Measurements from ENCODE around the gene LRP1B. TPM values are rescaled to one million over a fixed set of nuclear protein-coding genes. Genes with fewer than 3 reads are reported as not detected.
"Not testable (repeated sequence)": the region's sequence is repeated elsewhere in the genome, so short reads cannot be mapped to it uniquely, and the experiment has no call there.

Gene LRP1B
- total RNA-seq, 1 donor from 2014 or later, result 8.8 TPM

DNA sequence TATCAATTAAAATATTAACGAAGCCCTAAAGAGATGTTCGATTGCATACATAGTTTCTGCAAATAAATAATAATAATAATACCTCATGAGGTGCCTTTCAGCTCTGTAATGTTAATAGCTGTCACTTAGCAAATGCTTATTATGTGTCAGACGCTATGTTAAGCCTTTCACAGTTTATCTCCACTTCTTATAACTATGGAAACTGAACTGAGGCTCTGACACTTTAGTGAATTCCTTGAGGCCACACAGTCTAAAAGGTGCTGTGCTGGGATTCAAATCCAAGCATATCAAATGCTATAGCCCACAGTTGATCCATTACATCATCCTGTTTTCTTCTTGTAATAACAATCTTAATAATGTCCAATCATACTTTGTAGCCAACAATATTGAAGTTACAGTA, 1779.1 kb downstream of the LRP1B start:
- no peak overlapping the region for H3K27ac ChIP-seq
- intact Hi-C loops (cut with DNase I), result no loop called here
- DNase-seq (ENCODE audit: extremely low spot score in 2 of 2), result no peak
- H3K9me3 ChIP-seq, result no peaks in the 10 kb centered on the region
- TF ChIP-seq CTCF (IDR thresholded peaks at IDR 0.05), result no peak
- TF ChIP-seq POLR2A (IDR thresholded peaks at IDR 0.05), result no peak
- no peak for TF ChIP-seq POLR2AphosphoS5 (IDR thresholded peaks at IDR 0.05; ENCODE audit: insufficient read depth in 1 of 2, low read depth in 1 of 2)
- no peak overlapping the region for H3K4me3 ChIP-seq
- no peaks in the 10 kb centered on the region for H3K27me3 ChIP-seq
- H3K36me3 ChIP-seq, result no peaks in the 10 kb centered on the region
- no peaks in the 10 kb centered on the region for H3K4me1 ChIP-seq

GRCh38 chr2:140349695-140350094, 1781.1 kb downstream of the LRP1B start:
- Histone ChIP-seq H3K4me3 (no peak overlapping the region), H3K27me3 (no peaks in the 10 kb centered on the region), H3K36me3 (no peaks in the 10 kb centered on the region), H3K4me1 (no peaks in the 10 kb centered on the region), H3K9me3 (no peaks in the 10 kb centered on the region), H3K27ac (no peak overlapping the region)
- TF ChIP-seq POLR2AphosphoS5 (IDR thresholded peaks at IDR 0.05; ENCODE audit: insufficient read depth in 1 of 2, low read depth in 1 of 2) (no peak), POLR2A (IDR thresholded peaks at IDR 0.05) (no peak), CTCF (IDR thresholded peaks at IDR 0.05) (no peak)
- no peak for DNase-seq (ENCODE audit: extremely low spot score in 2 of 2)
- intact Hi-C loops (cut with DNase I), result no loop called here

GRCh38 chr2:140348826-140349225, 1782.0 kb downstream of the LRP1B start:
- H3K4me3 ChIP-seq, result no peak overlapping the region
- intact Hi-C loops (cut with DNase I), result no loop called here
- no peak for TF ChIP-seq CTCF (IDR thresholded peaks at IDR 0.05)
- no peak for TF ChIP-seq POLR2AphosphoS5 (IDR thresholded peaks at IDR 0.05; ENCODE audit: insufficient read depth in 1 of 2, low read depth in 1 of 2)
- TF ChIP-seq POLR2A (IDR thresholded peaks at IDR 0.05), result no peak
- no peaks in the 10 kb centered on the region for H3K27me3 ChIP-seq
- no peaks in the 10 kb centered on the region for H3K9me3 ChIP-seq
- no peak overlapping the region for H3K27ac ChIP-seq
- H3K36me3 ChIP-seq, result no peaks in the 10 kb centered on the region
- no peaks in the 10 kb centered on the region for H3K4me1 ChIP-seq
- no peak for DNase-seq (ENCODE audit: extremely low spot score in 2 of 2)

DNA sequence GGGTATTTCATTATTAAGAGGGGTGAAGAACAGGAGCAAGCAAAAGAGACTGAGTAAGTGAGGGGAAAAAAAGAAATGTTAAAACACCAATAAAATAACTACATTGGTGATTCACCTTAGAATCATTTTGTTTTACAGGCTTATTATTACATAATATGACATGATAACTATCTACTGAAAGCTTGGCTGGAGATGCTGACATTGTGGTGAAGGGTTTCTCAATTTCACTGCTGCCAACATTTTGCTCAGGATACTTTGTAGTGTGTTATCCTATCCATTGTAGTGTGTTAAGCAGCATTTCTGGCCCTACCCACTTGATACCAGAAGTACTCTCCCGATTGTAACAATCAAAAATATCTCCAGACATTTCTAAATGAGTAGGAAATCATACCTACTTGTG, 1786.0 kb downstream of the LRP1B start:
- DNase-seq (ENCODE audit: extremely low spot score in 2 of 2), result no peak
- H3K4me1 ChIP-seq, result no peaks in the 10 kb centered on the region
- intact Hi-C loops (cut with DNase I), result no loop called here
- H3K27ac ChIP-seq, result no peak overlapping the region
- no peak for TF ChIP-seq POLR2A (IDR thresholded peaks at IDR 0.05)
- TF ChIP-seq POLR2AphosphoS5 (IDR thresholded peaks at IDR 0.05; ENCODE audit: insufficient read depth in 1 of 2, low read depth in 1 of 2), result no peak
- no peak for TF ChIP-seq CTCF (IDR thresholded peaks at IDR 0.05)
- H3K36me3 ChIP-seq, result no peaks in the 10 kb centered on the region
- no peaks in the 10 kb centered on the region for H3K27me3 ChIP-seq
- no peaks in the 10 kb centered on the region for H3K9me3 ChIP-seq
- no peak overlapping the region for H3K4me3 ChIP-seq

GRCh38 chr2:140344266-140344665, 1786.5 kb downstream of the LRP1B start:
- DNase-seq (ENCODE audit: extremely low spot score in 2 of 2); H3K27ac ChIP-seq; H3K4me1 ChIP-seq; intact Hi-C loops (cut with DNase I); H3K36me3 ChIP-seq; H3K27me3 ChIP-seq; H3K4me3 ChIP-seq; H3K9me3 ChIP-seq: not testable (repeated sequence)

DNA sequence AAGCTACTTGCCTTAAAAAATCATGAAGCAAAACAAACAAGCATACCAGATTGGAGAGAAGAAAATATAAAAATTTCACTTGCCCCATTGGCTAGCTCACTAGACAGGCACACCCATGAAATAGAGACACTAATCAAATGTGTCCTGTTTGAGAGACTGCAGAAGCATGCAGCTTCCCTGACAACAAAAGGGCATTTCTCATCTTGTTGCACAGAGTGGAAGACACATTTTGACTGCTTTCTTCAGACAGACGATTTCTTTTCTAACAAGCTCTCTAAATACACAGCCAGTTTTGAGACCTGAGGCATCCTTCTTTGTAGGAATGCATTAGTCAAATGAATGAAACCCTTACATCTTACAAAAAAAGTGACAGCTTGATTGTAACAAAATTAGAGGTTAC, 1792.0 kb downstream of the LRP1B start:
- no peak for TF ChIP-seq POLR2A (IDR thresholded peaks at IDR 0.05)
- no peak for TF ChIP-seq POLR2AphosphoS5 (IDR thresholded peaks at IDR 0.05; ENCODE audit: insufficient read depth in 1 of 2, low read depth in 1 of 2)
- no peak for TF ChIP-seq CTCF (IDR thresholded peaks at IDR 0.05)
- no peak overlapping the region for H3K4me3 ChIP-seq
- DNase-seq (ENCODE audit: extremely low spot score in 2 of 2), result no peak
- intact Hi-C loops (cut with DNase I), result no loop called here
- no peaks in the 10 kb centered on the region for H3K27me3 ChIP-seq
- no peaks in the 10 kb centered on the region for H3K9me3 ChIP-seq
- H3K27ac ChIP-seq, result no peak overlapping the region
- no peaks in the 10 kb centered on the region for H3K36me3 ChIP-seq
- H3K4me1 ChIP-seq, result no peaks in the 10 kb centered on the region

Measured in vagina (tissue), 2 donors.